Astrocyte (in vitro differentiated cells and primary cell): ENCODE results near the gene CCNA1. TPM values are rescaled to one million over a fixed set of nuclear protein-coding genes. Genes with fewer than 3 reads are reported as not detected.

Source experiments
- DNase-seq: peaks from one replicate; pipeline ENCODE4 v3.0.0-alpha.2; 2010; ENCODE audit warnings: low read depth
- FAIRE-seq: peaks from 2 replicates; lab custom pipeline; 2011; peaks lifted over from hg19 to GRCh38; lab: Jason Lieb, UNC
- H2AFZ ChIP-seq: 2 replicates; pipeline ENCODE4 v1.6.0; 2012; ENCODE audit warnings: low read depth, low read length, inconsistent platforms
- H3K27ac ChIP-seq: 2 replicates; pipeline ENCODE4 v1.5.1; 2011; ENCODE audit warnings: low read depth, low read length, inconsistent platforms
- H3K27me3 ChIP-seq: 2 replicates; pipeline ENCODE4 v1.6.0; 2011; ENCODE audit warnings: low read length, inconsistent platforms; ENCODE audit not compliant: insufficient read depth
- H3K36me3 ChIP-seq: 2 replicates; pipeline ENCODE4 v1.5.1; 2011; ENCODE audit warnings: low read length, inconsistent platforms; ENCODE audit not compliant: insufficient read depth
- H3K4me1 ChIP-seq: 2 replicates; pipeline ENCODE4 v1.5.1; 2011; ENCODE audit warnings: low read length, inconsistent platforms; ENCODE audit not compliant: insufficient read depth
- H3K4me2 ChIP-seq: 2 replicates; pipeline ENCODE4 v1.6.0; 2012; ENCODE audit warnings: low read length, inconsistent platforms
- H3K4me3 ChIP-seq: 2 replicates; pipeline ENCODE4 v1.5.1; 2011; ENCODE audit warnings: low read depth, mild to moderate bottlenecking, low read length, inconsistent platforms; ENCODE audit not compliant: insufficient read depth
- H3K79me2 ChIP-seq: 2 replicates; pipeline ENCODE4 v1.6.0; 2012; ENCODE audit warnings: mild to moderate bottlenecking, low read length, inconsistent platforms; ENCODE audit not compliant: insufficient read depth
- H3K9ac ChIP-seq: 2 replicates; pipeline ENCODE4 v1.6.0; 2012; ENCODE audit warnings: mild to moderate bottlenecking, low read length, inconsistent platforms
- H3K9me3 ChIP-seq: 2 replicates; pipeline ENCODE4 v1.5.1; 2012; ENCODE audit warnings: low read depth, mild to moderate bottlenecking, low read length, inconsistent platforms; ENCODE audit not compliant: insufficient read depth
- H4K20me1 ChIP-seq: 2 replicates; pipeline ENCODE4 v1.6.0; 2012; ENCODE audit warnings: low read length, inconsistent platforms; ENCODE audit not compliant: insufficient read depth
- H3K27ac Mint-ChIP-seq: one replicate; pipeline ENCODE4 v1.8.0; 2021; ENCODE audit warnings: mild to moderate bottlenecking, mixed read lengths; ENCODE audit not compliant: unreplicated experiment
- H3K27me3 Mint-ChIP-seq: one replicate; pipeline ENCODE4 v1.8.0; 2021; ENCODE audit warnings: low read depth, mixed read lengths; ENCODE audit not compliant: unreplicated experiment
- H3K36me3 Mint-ChIP-seq: one replicate; pipeline ENCODE4 v1.8.0; 2021; ENCODE audit warnings: low read depth, mixed read lengths; ENCODE audit not compliant: unreplicated experiment
- H3K4me1 Mint-ChIP-seq: one replicate; pipeline ENCODE4 v1.8.0; 2021; ENCODE audit warnings: low read depth, mixed read lengths; ENCODE audit not compliant: unreplicated experiment
- H3K4me3 Mint-ChIP-seq: one replicate; pipeline ENCODE4 v1.8.0; 2021; ENCODE audit warnings: mild to moderate bottlenecking, moderate library complexity, mixed read lengths; ENCODE audit not compliant: unreplicated experiment
- H3K9me3 Mint-ChIP-seq: one replicate; pipeline ENCODE4 v1.8.0; 2021; ENCODE audit warnings: mild to moderate bottlenecking, mixed read lengths; ENCODE audit not compliant: unreplicated experiment
- EZH2 ChIP-seq: IDR thresholded peaks from 2 replicates; pipeline ENCODE4 v1.6.1; 2012; ENCODE audit warnings: mild to moderate bottlenecking, low read length, inconsistent platforms; ENCODE audit not compliant: insufficient read depth
- total RNA-seq: library from RNA; stranded (reverse); gene quantifications from 2 replicates; pipeline ENCODE4 v1.2.1, GENCODE V29; 2021
- TF ChIP-seq, protein P1 (sequence below): IDR thresholded peaks from 2 replicates; pipeline ENCODE4 v1.5.1; 2011; ENCODE audit warnings: low read depth, mild to moderate bottlenecking, inconsistent platforms, low read length, moderate library complexity; ENCODE audit not compliant: insufficient read depth

Gene CCNA1
- total RNA-seq, 1 donor from 2014 or later: 0.91 TPM

- H3K4me2 ChIP-seq: no peak overlapping the region
- peaks cover 5% of the 10 kb centered on the region for H3K36me3 Mint-ChIP-seq
- H3K4me3 Mint-ChIP-seq: no peak overlapping the region
- H3K9me3 ChIP-seq: no peaks in the 10 kb centered on the region
- H3K27ac Mint-ChIP-seq: no peak overlapping the region
- H3K27me3 ChIP-seq: no peaks in the 10 kb centered on the region
- no peak overlapping the region for H3K4me3 ChIP-seq
- H3K79me2 ChIP-seq: no peaks in the 10 kb centered on the region
- H2AFZ ChIP-seq: no peak overlapping the region
- no peaks in the 10 kb centered on the region for H3K4me1 ChIP-seq
- peaks cover 10% of the 10 kb centered on the region for H3K9me3 Mint-ChIP-seq
- TF ChIP-seq, protein P1, sequence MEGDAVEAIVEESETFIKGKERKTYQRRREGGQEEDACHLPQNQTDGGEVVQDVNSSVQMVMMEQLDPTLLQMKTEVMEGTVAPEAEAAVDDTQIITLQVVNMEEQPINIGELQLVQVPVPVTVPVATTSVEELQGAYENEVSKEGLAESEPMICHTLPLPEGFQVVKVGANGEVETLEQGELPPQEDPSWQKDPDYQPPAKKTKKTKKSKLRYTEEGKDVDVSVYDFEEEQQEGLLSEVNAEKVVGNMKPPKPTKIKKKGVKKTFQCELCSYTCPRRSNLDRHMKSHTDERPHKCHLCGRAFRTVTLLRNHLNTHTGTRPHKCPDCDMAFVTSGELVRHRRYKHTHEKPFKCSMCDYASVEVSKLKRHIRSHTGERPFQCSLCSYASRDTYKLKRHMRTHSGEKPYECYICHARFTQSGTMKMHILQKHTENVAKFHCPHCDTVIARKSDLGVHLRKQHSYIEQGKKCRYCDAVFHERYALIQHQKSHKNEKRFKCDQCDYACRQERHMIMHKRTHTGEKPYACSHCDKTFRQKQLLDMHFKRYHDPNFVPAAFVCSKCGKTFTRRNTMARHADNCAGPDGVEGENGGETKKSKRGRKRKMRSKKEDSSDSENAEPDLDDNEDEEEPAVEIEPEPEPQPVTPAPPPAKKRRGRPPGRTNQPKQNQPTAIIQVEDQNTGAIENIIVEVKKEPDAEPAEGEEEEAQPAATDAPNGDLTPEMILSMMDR: no peak
- TF ChIP-seq EZH2: no peak
- no peak overlapping the region for H3K27ac ChIP-seq
- peaks cover 3% of the 10 kb centered on the region for H3K4me1 Mint-ChIP-seq
- H3K36me3 ChIP-seq: no peaks in the 10 kb centered on the region
- no peaks in the 10 kb centered on the region for H3K27me3 Mint-ChIP-seq
- H3K9ac ChIP-seq: no peak overlapping the region
- H4K20me1 ChIP-seq: no peaks in the 10 kb centered on the region
- FAIRE-seq (no peak), DNase-seq (peak; percentile 15)
Observed at GRCh38 chr13:36476661-36477060, 44.4 kb downstream of the CCNA1 start.

- no peak for FAIRE-seq
- Histone ChIP-seq H4K20me1 (no peaks in the 10 kb centered on the region), H3K4me2 (no peak overlapping the region), H3K36me3 (no peaks in the 10 kb centered on the region), H3K9me3 (no peaks in the 10 kb centered on the region), H2AFZ (no peak overlapping the region), H3K79me2 (no peaks in the 10 kb centered on the region), H3K4me1 (no peaks in the 10 kb centered on the region), H3K27me3 (no peaks in the 10 kb centered on the region), H3K4me3 (no peak overlapping the region), H3K9ac (no peak overlapping the region), H3K27ac (no peak overlapping the region)
- Mint-ChIP-seq H3K27me3 (no peaks in the 10 kb centered on the region), H3K9me3 (peaks cover 10% of the 10 kb centered on the region), H3K36me3 (no peaks in the 10 kb centered on the region), H3K27ac (no peak overlapping the region), H3K4me3 (no peak overlapping the region), H3K4me1 (peaks cover 3% of the 10 kb centered on the region)
- no peak for TF ChIP-seq EZH2
- TF ChIP-seq, protein P1: no peak
- no peak for DNase-seq
Observed at GRCh38 chr13:36480726-36481427, 48.6 kb downstream of the CCNA1 start.

DNA sequence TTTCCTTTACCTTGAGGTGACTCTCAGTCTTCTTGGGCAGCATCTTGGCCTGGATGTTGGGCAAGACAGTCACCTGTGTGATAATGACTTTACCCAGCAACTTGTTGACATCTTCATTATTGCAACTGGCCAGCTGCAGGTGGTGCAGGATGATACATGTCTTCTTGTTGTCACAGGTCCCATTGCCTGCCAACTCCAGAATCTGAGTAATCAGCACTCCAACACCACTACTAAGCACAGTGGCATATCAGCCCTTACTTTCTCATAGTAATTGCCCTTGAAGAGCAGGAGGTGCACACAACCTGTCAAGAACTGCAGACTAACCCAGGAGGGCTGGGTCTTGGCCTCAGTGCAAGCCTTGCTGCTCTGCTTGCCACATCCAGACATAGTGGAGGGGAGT is 57.8 kb downstream of the CCNA1 start:
- Histone ChIP-seq H3K79me2 (no peaks in the 10 kb centered on the region), H3K9me3 (no peaks in the 10 kb centered on the region), H3K4me2 (no peak overlapping the region), H3K4me3 (no peak overlapping the region), H4K20me1 (no peaks in the 10 kb centered on the region), H3K27me3 (no peaks in the 10 kb centered on the region), H3K4me1 (no peaks in the 10 kb centered on the region), H3K27ac (no peak overlapping the region), H3K9ac (no peak overlapping the region), H3K36me3 (no peaks in the 10 kb centered on the region), H2AFZ (no peak overlapping the region)
- no peak for DNase-seq
- Mint-ChIP-seq H3K27me3 (no peaks in the 10 kb centered on the region), H3K36me3 (no peaks in the 10 kb centered on the region), H3K4me3 (no peak overlapping the region), H3K27ac (no peak overlapping the region), H3K4me1 (peaks cover 4% of the 10 kb centered on the region), H3K9me3 (no peaks in the 10 kb centered on the region)
- FAIRE-seq: no peak
- TF ChIP-seq EZH2: no peak
- TF ChIP-seq, protein P1: no peak
